K562 (cell line): ENCODE results near the gene EFEMP2. TPM values are rescaled to one million over a fixed set of nuclear protein-coding genes. Genes with fewer than 3 reads are reported as not detected.

Experiments used
- ATF1 ChIP-seq, 2 experiments: fragments of 450-650 bp in 1 of 2; IDR thresholded peaks; 2 replicates each; pipeline ENCODE4 v1.6.1; 2016; ENCODE audit warnings: missing compliant biosample characterization in 1 of 2, missing genetic modification characterization in 1 of 2
- EHMT2 ChIP-seq: fragments of 450-650 bp; IDR thresholded peaks from 2 replicates; pipeline ENCODE4 v1.6.1; 2018; ENCODE audit warnings: antibody characterized with exemption
- HDAC2 ChIP-seq: fragments of 450-650 bp; IDR thresholded peaks from 2 replicates; pipeline ENCODE4 v1.6.1; 2016; ENCODE audit warnings: mild to moderate bottlenecking
- MIER1 ChIP-seq: fragments of 450-650 bp; IDR thresholded peaks from 2 replicates; pipeline ENCODE4 v1.6.1; 2016; ENCODE audit warnings: antibody characterized with exemption, mild to moderate bottlenecking, low read depth
- MYBL2 ChIP-seq, 2 experiments: fragments of 450-650 bp in 1 of 2; sonication (generic) in 1 of 2; formaldehyde crosslinking in 1 of 2; IDR thresholded peaks; 2 replicates each; pipeline versions ENCODE4 v1.6.1 to v1.8.1; 2017 to 2022; ENCODE audit warnings: borderline replicate concordance in 1 of 2, inconsistent platforms in 1 of 2, low read depth in 1 of 2, mild to moderate bottlenecking in 1 of 2, missing genetic modification reagents in 1 of 2, moderate library complexity in 1 of 2
- NCOR1 ChIP-seq: fragments of 450-650 bp; IDR thresholded peaks from 2 replicates; pipeline ENCODE4 v1.6.1; 2016; ENCODE audit warnings: mild to moderate bottlenecking, moderate library complexity
- PHB ChIP-seq: fragments of 250-450 bp; sonication (Bioruptor Pico); IDR thresholded peaks from 2 replicates; pipeline ENCODE4 v1.5.0; 2021
- TCF7 ChIP-seq: sonication (generic); IDR thresholded peaks from 2 replicates; pipeline ENCODE4 v1.6.1; 2016; ENCODE audit warnings: antibody characterized with exemption, borderline replicate concordance
- TEAD1 ChIP-seq, 2 experiments: fragments of 450-650 bp in 1 of 2; sonication (generic) in 1 of 2; formaldehyde crosslinking; IDR thresholded peaks; 2 replicates each; pipeline versions ENCODE4 v1.4.0 to v1.8.0; 2020 to 2022; ENCODE audit warnings: mild to moderate bottlenecking in 2 of 2, missing genetic modification reagents in 1 of 2
- ZBTB7A ChIP-seq: IDR thresholded peaks from 2 replicates; pipeline ENCODE4 v1.6.1; 2011; ENCODE audit warnings: low read depth, mild to moderate bottlenecking, low read length, moderate library complexity, borderline replicate concordance; ENCODE audit not compliant: control insufficient read depth
- ZNF699 ChIP-seq: fragments of 250-450 bp; sonication (Bioruptor Pico); IDR thresholded peaks from 2 replicates; pipeline ENCODE4 v1.8.0; 2021; ENCODE audit warnings: mild to moderate bottlenecking, moderate library complexity; ENCODE audit not compliant: insufficient replicate concordance
- polyA plus RNA-seq, 8 experiments: library from polyadenylated mRNA; depleted of rRNA in 4 of 8; stranded (reverse) in 5 of 8; unstranded in 3 of 8; fragments of >200 nt; fragmentation: Nextera tagmentation in 2 of 8; fragmentation: Illumina TruSeq in 1 of 8; extraction: Ambion mirVana in 2 of 8; extraction: Trizol in 1 of 8; gene quantifications; 2 replicates each; pipeline versions ENCODE4 v1.2.1 to v1.2.3, GENCODE V29; 2011 to 2014; ENCODE audit warnings: inconsistent platforms in 1 of 8, missing spikeins in 1 of 8
- total RNA-seq, 7 experiments: library from RNA; depleted of rRNA in 6 of 7; stranded (reverse); fragments of >200 nt in 6 of 7; fragmentation: Illumina TruSeq in 2 of 7; extraction: Trizol in 2 of 7; gene quantifications; 2 replicates each; pipeline versions ENCODE4 v1.2.1 to v1.2.3, GENCODE V29; 2011 to 2021; ENCODE audit warnings: low replicate concordance in 1 of 7
- TF ChIP-seq, protein P1 (sequence below): fragments of 450-650 bp; IDR thresholded peaks from 2 replicates; pipeline ENCODE4 v1.6.1; 2018; ENCODE audit not compliant: partially characterized antibody
- TF ChIP-seq, protein P2 (sequence below): IDR thresholded peaks from 2 replicates; pipeline ENCODE4 v1.6.1; 2011; ENCODE audit not compliant: insufficient read length; ENCODE audit errors: extremely low read depth
- TF ChIP-seq, protein P3 (sequence below), 2 experiments: fragments of 450-650 bp; formaldehyde crosslinking in 1 of 2; IDR thresholded peaks; 2 replicates each; pipeline versions ENCODE4 v1.4.0 to v1.6.1; 2014 to 2020; ENCODE audit warnings: mild to moderate bottlenecking in 2 of 2, borderline replicate concordance in 1 of 2, low read depth in 1 of 2

EFEMP2 gene
- total and polyA plus RNA-seq, 9 of the 15 experiments (the other 6 are each of a cell fraction or from before 2014, with no cell fraction given) = 0.07 to 2.9 (median 0.69) TPM; not detected in 1

- TF ChIP-seq, protein P1, sequence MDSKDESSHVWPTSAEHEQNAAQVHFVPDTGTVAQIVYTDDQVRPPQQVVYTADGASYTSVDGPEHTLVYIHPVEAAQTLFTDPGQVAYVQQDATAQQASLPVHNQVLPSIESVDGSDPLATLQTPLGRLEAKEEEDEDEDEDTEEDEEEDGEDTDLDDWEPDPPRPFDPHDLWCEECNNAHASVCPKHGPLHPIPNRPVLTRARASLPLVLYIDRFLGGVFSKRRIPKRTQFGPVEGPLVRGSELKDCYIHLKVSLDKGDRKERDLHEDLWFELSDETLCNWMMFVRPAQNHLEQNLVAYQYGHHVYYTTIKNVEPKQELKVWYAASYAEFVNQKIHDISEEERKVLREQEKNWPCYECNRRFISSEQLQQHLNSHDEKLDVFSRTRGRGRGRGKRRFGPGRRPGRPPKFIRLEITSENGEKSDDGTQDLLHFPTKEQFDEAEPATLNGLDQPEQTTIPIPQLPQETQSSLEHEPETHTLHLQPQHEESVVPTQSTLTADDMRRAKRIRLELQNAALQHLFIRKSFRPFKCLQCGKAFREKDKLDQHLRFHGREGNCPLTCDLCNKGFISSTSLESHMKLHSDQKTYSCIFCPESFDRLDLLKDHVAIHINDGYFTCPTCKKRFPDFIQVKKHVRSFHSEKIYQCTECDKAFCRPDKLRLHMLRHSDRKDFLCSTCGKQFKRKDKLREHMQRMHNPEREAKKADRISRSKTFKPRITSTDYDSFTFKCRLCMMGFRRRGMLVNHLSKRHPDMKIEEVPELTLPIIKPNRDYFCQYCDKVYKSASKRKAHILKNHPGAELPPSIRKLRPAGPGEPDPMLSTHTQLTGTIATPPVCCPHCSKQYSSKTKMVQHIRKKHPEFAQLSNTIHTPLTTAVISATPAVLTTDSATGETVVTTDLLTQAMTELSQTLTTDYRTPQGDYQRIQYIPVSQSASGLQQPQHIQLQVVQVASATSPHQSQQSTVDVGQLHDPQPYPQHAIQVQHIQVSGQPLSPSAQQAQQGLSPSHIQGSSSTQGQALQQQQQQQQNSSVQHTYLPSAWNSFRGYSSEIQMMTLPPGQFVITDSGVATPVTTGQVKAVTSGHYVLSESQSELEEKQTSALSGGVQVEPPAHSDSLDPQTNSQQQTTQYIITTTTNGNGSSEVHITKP = peak; percentile 70
- peak; percentile 50; the same call in 1 of the 2 replicates for TF ChIP-seq ZBTB7A
- TF ChIP-seq PHB (CRISPR knock-in tag) = no peak
- TF ChIP-seq, protein P2, sequence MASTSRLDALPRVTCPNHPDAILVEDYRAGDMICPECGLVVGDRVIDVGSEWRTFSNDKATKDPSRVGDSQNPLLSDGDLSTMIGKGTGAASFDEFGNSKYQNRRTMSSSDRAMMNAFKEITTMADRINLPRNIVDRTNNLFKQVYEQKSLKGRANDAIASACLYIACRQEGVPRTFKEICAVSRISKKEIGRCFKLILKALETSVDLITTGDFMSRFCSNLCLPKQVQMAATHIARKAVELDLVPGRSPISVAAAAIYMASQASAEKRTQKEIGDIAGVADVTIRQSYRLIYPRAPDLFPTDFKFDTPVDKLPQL = no peak
- TF ChIP-seq ZNF699 (CRISPR knock-in tag) = no peak
- no peak; the same call in 1 of the 2 replicates for TF ChIP-seq TCF7
- TF ChIP-seq, protein P3, sequence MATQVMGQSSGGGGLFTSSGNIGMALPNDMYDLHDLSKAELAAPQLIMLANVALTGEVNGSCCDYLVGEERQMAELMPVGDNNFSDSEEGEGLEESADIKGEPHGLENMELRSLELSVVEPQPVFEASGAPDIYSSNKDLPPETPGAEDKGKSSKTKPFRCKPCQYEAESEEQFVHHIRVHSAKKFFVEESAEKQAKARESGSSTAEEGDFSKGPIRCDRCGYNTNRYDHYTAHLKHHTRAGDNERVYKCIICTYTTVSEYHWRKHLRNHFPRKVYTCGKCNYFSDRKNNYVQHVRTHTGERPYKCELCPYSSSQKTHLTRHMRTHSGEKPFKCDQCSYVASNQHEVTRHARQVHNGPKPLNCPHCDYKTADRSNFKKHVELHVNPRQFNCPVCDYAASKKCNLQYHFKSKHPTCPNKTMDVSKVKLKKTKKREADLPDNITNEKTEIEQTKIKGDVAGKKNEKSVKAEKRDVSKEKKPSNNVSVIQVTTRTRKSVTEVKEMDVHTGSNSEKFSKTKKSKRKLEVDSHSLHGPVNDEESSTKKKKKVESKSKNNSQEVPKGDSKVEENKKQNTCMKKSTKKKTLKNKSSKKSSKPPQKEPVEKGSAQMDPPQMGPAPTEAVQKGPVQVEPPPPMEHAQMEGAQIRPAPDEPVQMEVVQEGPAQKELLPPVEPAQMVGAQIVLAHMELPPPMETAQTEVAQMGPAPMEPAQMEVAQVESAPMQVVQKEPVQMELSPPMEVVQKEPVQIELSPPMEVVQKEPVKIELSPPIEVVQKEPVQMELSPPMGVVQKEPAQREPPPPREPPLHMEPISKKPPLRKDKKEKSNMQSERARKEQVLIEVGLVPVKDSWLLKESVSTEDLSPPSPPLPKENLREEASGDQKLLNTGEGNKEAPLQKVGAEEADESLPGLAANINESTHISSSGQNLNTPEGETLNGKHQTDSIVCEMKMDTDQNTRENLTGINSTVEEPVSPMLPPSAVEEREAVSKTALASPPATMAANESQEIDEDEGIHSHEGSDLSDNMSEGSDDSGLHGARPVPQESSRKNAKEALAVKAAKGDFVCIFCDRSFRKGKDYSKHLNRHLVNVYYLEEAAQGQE (IDR thresholded peaks at IDR 0.05; ENCODE audit: borderline replicate concordance) = peak; percentile 71; the same call in 1 of the 2 replicates
- TF ChIP-seq, protein P3 (CRISPR knock-in tag; IDR thresholded peaks at IDR 0.05; ENCODE audit: low read depth) = no peak
- peak; percentile 55 for TF ChIP-seq NCOR1
- peak in 1 of 2 experiments; percentile 52; a peak in 2 of 4 replicates for TF ChIP-seq TEAD1 (CRISPR knock-in tag; IDR thresholded peaks at IDR 0.05)
- no peak for TF ChIP-seq MIER1
- TF ChIP-seq HDAC2 = peak; percentile 59
- TF ChIP-seq EHMT2 = no peak
- TF ChIP-seq ATF1 (CRISPR knock-in tag; IDR thresholded peaks at IDR 0.05) = peak; percentile 79
- peak; percentile 95 for TF ChIP-seq ATF1 (tag; IDR thresholded peaks at IDR 0.05)
- no peak for TF ChIP-seq MYBL2 (IDR thresholded peaks at IDR 0.05; ENCODE audit: low read depth)
- no peak for TF ChIP-seq MYBL2 (CRISPR knock-in tag; IDR thresholded peaks at IDR 0.05; ENCODE audit: borderline replicate concordance)
Observed at GRCh38 chr11:65888163-65888814, 15.7 kb upstream of the EFEMP2 start, which contains the start of gene FIBP (continued).
